Testis (tissue), 3 donors: Measurements from ENCODE around the gene IFT74. TPM values are rescaled to one million over a fixed set of nuclear protein-coding genes. Genes with fewer than 3 reads are reported as not detected.

Experiments
- DNase-seq: peaks from one replicate; pipeline ENCODE4 v3.0.0-alpha.2; 2019
- H3K27ac ChIP-seq, 2 donors: fragments of 200-600 bp; sonication (generic); one replicate each; pipeline ENCODE4 v1.5.1; 2019
- H3K27me3 ChIP-seq: fragments of 200-600 bp; sonication (generic); one replicate; pipeline ENCODE4 v1.5.1; 2019
- H3K36me3 ChIP-seq: fragments of 200-600 bp; sonication (generic); one replicate; pipeline ENCODE4 v1.5.1; 2017; ENCODE audit warnings: low read depth; ENCODE audit errors: missing control alignments
- H3K4me1 ChIP-seq: fragments of 200-600 bp; sonication (generic); one replicate; pipeline ENCODE4 v1.5.1; 2019
- H3K4me3 ChIP-seq, 2 donors: fragments of 200-600 bp; sonication (generic); one replicate each; pipeline ENCODE4 v1.5.1; 2017 to 2019
- H3K9me3 ChIP-seq: fragments of 200-600 bp; sonication (generic); one replicate; pipeline ENCODE4 v1.5.1; 2017
- CTCF ChIP-seq, 3 experiments: fragments of 450-650 bp in 2 of 3; fragments of 200-600 bp in 1 of 3; sonication (generic) in 1 of 3; IDR thresholded peaks; one replicate each; pipeline ENCODE4 v1.5.1; 2016 to 2019; ENCODE audit warnings: antibody characterized with exemption in 3 of 3, mild to moderate bottlenecking in 2 of 3, moderate library complexity in 1 of 3
- POLR2A ChIP-seq: fragments of 450-650 bp; IDR thresholded peaks from one replicate; pipeline ENCODE4 v1.6.1; 2017; ENCODE audit warnings: antibody characterized with exemption, mild to moderate bottlenecking, moderate library complexity
- WGBS, 2 donors: methylation state at CpG; one replicate each; pipeline ENCODE4 v1.1.5; 2018; 5-methylcytosine and 5-hydroxymethylcytosine counted together
- intact Hi-C: fragments of 100-400 bp; cut with DNase I; formaldehyde crosslinking; loops from one replicate; pipeline ENCODE4 v1.15.1; 2023; ENCODE audit warnings: low total_unique reads
- polyA plus RNA-seq: library from polyadenylated mRNA; stranded (reverse); fragments of 350-450 nt; fragmentation: Illumina TruSeq; extraction: RNeasy Lipid Tissue Mini Kit (QIAGEN cat#74804); gene quantifications from one replicate; pipeline ENCODE4 v1.2.3, GENCODE V29; 2014; ENCODE audit warnings: low read depth, low replicate concordance; ENCODE audit not compliant: insufficient read depth
- total RNA-seq, 2 donors: library from RNA; depleted of rRNA; stranded (reverse); fragments of >200 nt; gene quantifications; one replicate each; pipeline ENCODE4 v1.2.3, GENCODE V29; 2016

IFT74 gene
- total and polyA plus RNA-seq, 3 donors from 2014 or later, result 20.7 to 37.5 (median 30.2) TPM

- H3K36me3 ChIP-seq, result no peaks in the 10 kb centered on the region
- H3K9me3 ChIP-seq, result no peaks in the 10 kb centered on the region
- TF ChIP-seq CTCF (IDR thresholded peaks at IDR 0.05) (no peak), POLR2A (no peak)
- DNase-seq, result no peak
- no peaks in the 10 kb centered on the region for H3K27me3 ChIP-seq
- no peak overlapping the region for H3K27ac ChIP-seq
- WGBS, 2 donors, result 93 to 97% methylated on average over 8 of the region's 8 CpGs
- H3K4me1 ChIP-seq, result no peaks in the 10 kb centered on the region
- H3K4me3 ChIP-seq, result no peak overlapping the region
- intact Hi-C loops, result no loop called here
These were observed 27.2 kb upstream of the IFT74 start for GRCh38 chr9:26928902-26929495.

DNA sequence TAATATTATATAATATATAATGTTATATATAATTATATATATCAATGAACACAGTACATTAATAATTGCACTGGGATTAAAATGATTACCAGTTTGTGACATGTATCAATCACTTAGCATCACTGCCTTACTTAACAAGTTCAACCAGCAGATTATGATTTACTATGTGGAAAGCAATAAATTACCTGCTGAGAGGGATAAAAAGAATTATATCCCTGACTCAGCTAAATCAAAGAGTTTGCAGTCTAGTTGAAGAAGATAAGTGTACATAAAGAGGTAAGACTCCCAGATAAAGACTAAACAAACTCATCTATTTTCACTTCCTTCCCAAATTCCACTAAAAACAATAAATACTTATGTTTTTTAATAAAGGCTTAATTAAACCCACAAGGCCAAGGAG lies 20.4 kb upstream of the IFT74 start:
- DNase-seq, result no peak
- Histone ChIP-seq H3K4me1 (no peaks in the 10 kb centered on the region), H3K36me3 (no peaks in the 10 kb centered on the region), H3K27ac (no peak overlapping the region), H3K27me3 (no peaks in the 10 kb centered on the region), H3K4me3 (no peak overlapping the region), H3K9me3 (no peaks in the 10 kb centered on the region)
- intact Hi-C loops, result no loop called here
- TF ChIP-seq POLR2A, result no peak
- no peak for TF ChIP-seq CTCF (IDR thresholded peaks at IDR 0.05)

DNA sequence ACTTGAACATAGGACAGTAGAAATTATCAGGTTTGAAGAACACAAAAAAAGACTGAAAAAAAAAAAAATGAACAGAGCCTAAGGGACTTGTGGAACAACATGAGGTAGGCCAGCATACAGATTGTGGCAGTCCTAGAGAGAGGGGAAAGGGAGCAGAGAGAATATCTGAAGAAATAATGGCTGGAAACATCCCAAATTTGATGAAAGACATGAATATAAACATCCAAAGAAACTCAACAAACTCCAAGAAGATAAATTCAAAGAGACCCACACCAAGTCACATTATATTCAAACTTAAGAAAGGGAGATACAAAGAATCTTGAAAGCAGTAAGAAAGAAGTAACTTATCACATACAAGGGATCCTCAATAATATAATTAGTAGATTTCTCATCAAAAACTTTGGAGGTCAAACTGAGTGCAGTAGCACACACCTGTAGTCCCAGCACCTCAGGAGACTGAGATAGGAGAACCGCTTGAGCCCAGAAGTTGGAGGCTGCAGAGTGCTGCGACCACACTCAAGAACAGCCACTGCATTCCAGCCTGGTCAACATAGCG lies 18.3 kb upstream of the IFT74 start:
- intact Hi-C loops, result no loop called here
- H3K4me3 ChIP-seq, result no peak overlapping the region
- H3K9me3 ChIP-seq, result no peaks in the 10 kb centered on the region
- H3K27ac ChIP-seq, result no peak overlapping the region
- H3K36me3 ChIP-seq, result no peaks in the 10 kb centered on the region
- TF ChIP-seq CTCF (IDR thresholded peaks at IDR 0.05), result no peak
- no peak for TF ChIP-seq POLR2A
- no peaks in the 10 kb centered on the region for H3K27me3 ChIP-seq
- no peaks in the 10 kb centered on the region for H3K4me1 ChIP-seq
- WGBS, 2 donors, result 86 to 97% methylated on average over 3 of the region's 3 CpGs
- no peak for DNase-seq

DNA sequence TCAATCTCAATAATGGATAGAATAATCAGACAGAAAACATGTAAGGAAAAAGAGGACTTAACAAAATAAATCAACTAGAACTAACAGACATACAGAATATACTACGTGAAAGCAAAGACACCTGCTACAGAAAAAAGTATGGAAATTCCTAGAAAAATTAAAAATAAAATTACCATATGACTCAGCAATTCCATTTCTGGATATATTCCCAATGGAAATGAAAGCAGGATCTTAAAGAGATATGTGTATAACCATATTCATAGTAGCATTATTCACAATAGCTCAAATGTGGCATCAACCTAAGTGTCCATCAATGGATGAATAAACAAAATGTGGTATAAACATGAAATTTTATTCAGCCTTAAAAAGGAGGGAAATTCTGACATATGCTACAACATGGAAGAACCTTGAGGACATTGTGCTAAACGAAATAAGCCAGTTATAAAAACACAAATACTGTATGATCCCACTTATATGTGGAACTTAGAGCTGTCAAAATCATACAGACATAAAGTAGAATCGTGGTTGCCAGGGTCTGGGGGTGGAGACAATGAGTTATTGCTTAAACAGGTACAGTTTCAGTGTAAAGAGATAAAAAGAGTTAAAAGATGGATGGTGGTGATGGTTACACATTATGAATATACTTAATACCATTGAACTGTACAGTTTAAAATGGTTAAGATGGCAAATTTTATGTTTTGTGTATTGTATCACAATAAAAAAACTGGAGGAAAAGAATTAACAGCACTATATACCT lies 16.1 kb upstream of the IFT74 start:
- intact Hi-C loops, result no loop called here
- WGBS, 2 donors, result 81 to 83% methylated on average over 3 of the region's 3 CpGs
- H3K27ac ChIP-seq, result no peak overlapping the region
- H3K27me3 ChIP-seq, result no peaks in the 10 kb centered on the region
- H3K9me3 ChIP-seq, result no peaks in the 10 kb centered on the region
- no peak for DNase-seq
- peaks cover under 1% of the 10 kb centered on the region for H3K4me1 ChIP-seq
- H3K36me3 ChIP-seq, result no peaks in the 10 kb centered on the region
- H3K4me3 ChIP-seq, result no peak overlapping the region
- TF ChIP-seq CTCF (IDR thresholded peaks at IDR 0.05) (no peak), POLR2A (no peak)
